ENCODE measurements around the gene MYLK.

MYLK gene

GRCh38 chr3:123862152-123862551 lies 22.0 kb downstream of the MYLK start:
- no peak for TF ChIP-seq CTCF (IDR thresholded peaks at IDR 0.05; ENCODE audit: low read depth, low read length)
- no peak for DNase-seq (ENCODE audit: low read depth in 2 of 2)

GRCh38 chr3:123861081-123861836 lies 22.9 kb downstream of the MYLK start:
- no peak for TF ChIP-seq CTCF (IDR thresholded peaks at IDR 0.05; ENCODE audit: low read depth, low read length)
- no peak overlapping the region for H3K4me3 ChIP-seq (replicated peaks in 1 of 2; ENCODE audit: low read depth in 2 of 2, low read length in 2 of 2)
- DNase-seq (ENCODE audit: low read depth in 2 of 2), result no peak

More at GRCh38 chr3:123862152-123862551, 22.0 kb downstream of the MYLK start:
- no peak overlapping the region for H3K4me3 ChIP-seq (replicated peaks in 1 of 2; ENCODE audit: low read depth in 2 of 2, low read length in 2 of 2)

- no peak for DNase-seq (ENCODE audit: low read depth in 2 of 2)
- no peak for TF ChIP-seq CTCF (IDR thresholded peaks at IDR 0.05; ENCODE audit: low read depth, low read length)
Measured at GRCh38 chr3:123859177-123859576, 25.0 kb downstream of the MYLK start.

GRCh38 chr3:123854905-123855304 lies 29.2 kb downstream of the MYLK start:
- no peak for TF ChIP-seq CTCF (IDR thresholded peaks at IDR 0.05; ENCODE audit: low read depth, low read length)
- H3K4me3 ChIP-seq (replicated peaks in 1 of 2; ENCODE audit: low read depth in 2 of 2, low read length in 2 of 2), result no peak overlapping the region
- no peak for DNase-seq (ENCODE audit: low read depth in 2 of 2)

More at GRCh38 chr3:123859177-123859576, 25.0 kb downstream of the MYLK start:
- no peak overlapping the region for H3K4me3 ChIP-seq (replicated peaks in 1 of 2; ENCODE audit: low read depth in 2 of 2, low read length in 2 of 2)

GRCh38 chr3:123853686-123854372 lies 30.3 kb downstream of the MYLK start:
- no peak for DNase-seq (ENCODE audit: low read depth in 2 of 2)
- H3K4me3 ChIP-seq (replicated peaks in 1 of 2; ENCODE audit: low read depth in 2 of 2, low read length in 2 of 2), result no peak overlapping the region
- TF ChIP-seq CTCF (IDR thresholded peaks at IDR 0.05; ENCODE audit: low read depth, low read length), result no peak

GRCh38 chr3:123847209-123847608 lies 36.9 kb downstream of the MYLK start:
- no peak for DNase-seq (ENCODE audit: low read depth in 2 of 2)
- no peak overlapping the region for H3K4me3 ChIP-seq (replicated peaks in 1 of 2; ENCODE audit: low read depth in 2 of 2, low read length in 2 of 2)
- no peak for TF ChIP-seq CTCF (IDR thresholded peaks at IDR 0.05; ENCODE audit: low read depth, low read length)

Data from cardiac fibroblast (primary cell).